ENCODE results near the gene LRP4. TPM values are rescaled to one million over a fixed set of nuclear protein-coding genes. Genes with fewer than 3 reads are reported as not detected.

LRP4 gene
- polyA plus RNA-seq, 1 donor from 2014 or later = not detected

DNA sequence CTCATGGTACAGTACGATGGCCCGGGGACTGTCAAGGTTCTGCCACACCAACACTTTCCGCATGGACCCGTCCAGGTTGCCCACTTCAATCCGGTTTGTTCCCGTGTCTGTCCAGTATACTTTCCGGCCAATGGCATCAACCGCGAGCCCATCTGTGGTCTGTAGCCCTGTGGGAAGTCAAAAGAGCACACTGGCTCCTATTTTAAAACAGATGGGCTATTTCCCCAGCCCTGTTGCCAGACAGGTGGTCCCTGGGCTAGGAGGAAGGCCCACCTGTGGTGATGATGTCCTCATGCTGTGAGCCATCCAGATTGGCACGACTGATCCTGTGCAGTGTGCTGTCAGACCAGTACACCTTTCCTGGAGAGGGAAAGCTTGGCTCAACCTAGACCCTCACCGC is 41.9 kb downstream of the LRP4 start:
- no peaks in the 10 kb centered on the region for H3K36me3 ChIP-seq (ENCODE audit: insufficient read depth, low read length)
- TF ChIP-seq RAD21 (conservative IDR thresholded peaks at IDR 0.05) = no peak
- TF ChIP-seq, protein P1, sequence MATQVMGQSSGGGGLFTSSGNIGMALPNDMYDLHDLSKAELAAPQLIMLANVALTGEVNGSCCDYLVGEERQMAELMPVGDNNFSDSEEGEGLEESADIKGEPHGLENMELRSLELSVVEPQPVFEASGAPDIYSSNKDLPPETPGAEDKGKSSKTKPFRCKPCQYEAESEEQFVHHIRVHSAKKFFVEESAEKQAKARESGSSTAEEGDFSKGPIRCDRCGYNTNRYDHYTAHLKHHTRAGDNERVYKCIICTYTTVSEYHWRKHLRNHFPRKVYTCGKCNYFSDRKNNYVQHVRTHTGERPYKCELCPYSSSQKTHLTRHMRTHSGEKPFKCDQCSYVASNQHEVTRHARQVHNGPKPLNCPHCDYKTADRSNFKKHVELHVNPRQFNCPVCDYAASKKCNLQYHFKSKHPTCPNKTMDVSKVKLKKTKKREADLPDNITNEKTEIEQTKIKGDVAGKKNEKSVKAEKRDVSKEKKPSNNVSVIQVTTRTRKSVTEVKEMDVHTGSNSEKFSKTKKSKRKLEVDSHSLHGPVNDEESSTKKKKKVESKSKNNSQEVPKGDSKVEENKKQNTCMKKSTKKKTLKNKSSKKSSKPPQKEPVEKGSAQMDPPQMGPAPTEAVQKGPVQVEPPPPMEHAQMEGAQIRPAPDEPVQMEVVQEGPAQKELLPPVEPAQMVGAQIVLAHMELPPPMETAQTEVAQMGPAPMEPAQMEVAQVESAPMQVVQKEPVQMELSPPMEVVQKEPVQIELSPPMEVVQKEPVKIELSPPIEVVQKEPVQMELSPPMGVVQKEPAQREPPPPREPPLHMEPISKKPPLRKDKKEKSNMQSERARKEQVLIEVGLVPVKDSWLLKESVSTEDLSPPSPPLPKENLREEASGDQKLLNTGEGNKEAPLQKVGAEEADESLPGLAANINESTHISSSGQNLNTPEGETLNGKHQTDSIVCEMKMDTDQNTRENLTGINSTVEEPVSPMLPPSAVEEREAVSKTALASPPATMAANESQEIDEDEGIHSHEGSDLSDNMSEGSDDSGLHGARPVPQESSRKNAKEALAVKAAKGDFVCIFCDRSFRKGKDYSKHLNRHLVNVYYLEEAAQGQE (IDR thresholded peaks at IDR 0.05; ENCODE audit: borderline replicate concordance) = no peak
- TF ChIP-seq EP300 (conservative IDR thresholded peaks at IDR 0.05; ENCODE audit: poor library complexity, severe bottlenecking) = no peak
- no peak for TF ChIP-seq MXI1 (conservative IDR thresholded peaks at IDR 0.05; ENCODE audit: poor library complexity, severe bottlenecking)
- no peak for TF ChIP-seq SMC3 (conservative IDR thresholded peaks at IDR 0.05; ENCODE audit: poor library complexity)
- TF ChIP-seq POLR2AphosphoS5 (IDR thresholded peaks at IDR 0.05) = no peak
- TF ChIP-seq EZH2 (IDR thresholded peaks at IDR 0.05; ENCODE audit: borderline replicate concordance, insufficient read depth, low read length, poor library complexity, severe bottlenecking) = no peak
- no peak for TF ChIP-seq TAF1 (IDR thresholded peaks at IDR 0.05; ENCODE audit: low read depth)
- H3K9me3 ChIP-seq (ENCODE audit: low read length) = no peaks in the 10 kb centered on the region
- H3K79me2 ChIP-seq (replicated peaks; ENCODE audit: insufficient read depth, low read length) = no peaks in the 10 kb centered on the region
- no peaks in the 10 kb centered on the region for H3K9me2 ChIP-seq (ENCODE audit: insufficient read depth, low read length)
- H3K4me2 ChIP-seq (ENCODE audit: low read length) = no peak overlapping the region
- no peak overlapping the region for H3K27ac ChIP-seq (ENCODE audit: low read length)
- no peaks in the 10 kb centered on the region for H4K20me1 ChIP-seq (ENCODE audit: insufficient read depth)
- no peak overlapping the region for H3K4me3 ChIP-seq (ENCODE audit: low read length)
- H2AFZ ChIP-seq (ENCODE audit: low read depth, low read length) = no peak overlapping the region
- no peak overlapping the region for H3K9ac ChIP-seq (ENCODE audit: low read length)
- no peaks in the 10 kb centered on the region for H3F3A ChIP-seq (ENCODE audit: insufficient read depth, low read length, poor library complexity, severe bottlenecking)
- no peaks in the 10 kb centered on the region for H3K27me3 ChIP-seq (ENCODE audit: insufficient read depth, low read depth, low read length)

DNA sequence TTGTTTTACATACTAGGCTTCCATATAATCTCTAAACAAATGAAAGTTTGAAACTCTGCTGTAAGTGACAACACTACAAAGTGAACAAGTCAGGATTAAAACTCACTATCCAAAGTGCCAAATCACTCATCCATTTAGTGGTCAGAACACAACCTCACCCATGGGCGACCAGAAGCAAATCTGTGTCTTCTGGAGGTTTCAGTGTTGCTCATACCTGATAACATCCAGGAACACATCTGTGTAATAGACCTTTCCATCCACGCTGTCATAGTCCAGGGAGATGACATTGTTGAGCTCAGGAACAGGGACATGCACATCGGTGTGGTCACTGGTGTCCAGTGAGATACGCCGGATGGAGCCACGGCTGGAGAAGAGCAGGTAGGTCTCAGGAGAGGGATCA is 43.8 kb downstream of the LRP4 start:
- H3K36me3 ChIP-seq (ENCODE audit: insufficient read depth, low read length) = no peaks in the 10 kb centered on the region
- TF ChIP-seq EZH2 (IDR thresholded peaks at IDR 0.05; ENCODE audit: borderline replicate concordance, insufficient read depth, low read length, poor library complexity, severe bottlenecking) (no peak), POLR2AphosphoS5 (IDR thresholded peaks at IDR 0.05) (no peak), EP300 (conservative IDR thresholded peaks at IDR 0.05; ENCODE audit: poor library complexity, severe bottlenecking) (no peak), RAD21 (conservative IDR thresholded peaks at IDR 0.05) (no peak), TAF1 (IDR thresholded peaks at IDR 0.05; ENCODE audit: low read depth) (no peak), MXI1 (conservative IDR thresholded peaks at IDR 0.05; ENCODE audit: poor library complexity, severe bottlenecking) (no peak), SMC3 (conservative IDR thresholded peaks at IDR 0.05; ENCODE audit: poor library complexity) (no peak)
- TF ChIP-seq, protein P1 (IDR thresholded peaks at IDR 0.05; ENCODE audit: borderline replicate concordance) = no peak
- TF ChIP-seq, protein P2, sequence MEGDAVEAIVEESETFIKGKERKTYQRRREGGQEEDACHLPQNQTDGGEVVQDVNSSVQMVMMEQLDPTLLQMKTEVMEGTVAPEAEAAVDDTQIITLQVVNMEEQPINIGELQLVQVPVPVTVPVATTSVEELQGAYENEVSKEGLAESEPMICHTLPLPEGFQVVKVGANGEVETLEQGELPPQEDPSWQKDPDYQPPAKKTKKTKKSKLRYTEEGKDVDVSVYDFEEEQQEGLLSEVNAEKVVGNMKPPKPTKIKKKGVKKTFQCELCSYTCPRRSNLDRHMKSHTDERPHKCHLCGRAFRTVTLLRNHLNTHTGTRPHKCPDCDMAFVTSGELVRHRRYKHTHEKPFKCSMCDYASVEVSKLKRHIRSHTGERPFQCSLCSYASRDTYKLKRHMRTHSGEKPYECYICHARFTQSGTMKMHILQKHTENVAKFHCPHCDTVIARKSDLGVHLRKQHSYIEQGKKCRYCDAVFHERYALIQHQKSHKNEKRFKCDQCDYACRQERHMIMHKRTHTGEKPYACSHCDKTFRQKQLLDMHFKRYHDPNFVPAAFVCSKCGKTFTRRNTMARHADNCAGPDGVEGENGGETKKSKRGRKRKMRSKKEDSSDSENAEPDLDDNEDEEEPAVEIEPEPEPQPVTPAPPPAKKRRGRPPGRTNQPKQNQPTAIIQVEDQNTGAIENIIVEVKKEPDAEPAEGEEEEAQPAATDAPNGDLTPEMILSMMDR (IDR thresholded peaks at IDR 0.05; ENCODE audit: poor library complexity, severe bottlenecking) = no peak
- no peak overlapping the region for H3K27ac ChIP-seq (ENCODE audit: low read length)
- no peak overlapping the region for H3K4me3 ChIP-seq (ENCODE audit: low read length)
- H4K20me1 ChIP-seq (ENCODE audit: insufficient read depth) = no peaks in the 10 kb centered on the region
- no peaks in the 10 kb centered on the region for H3K27me3 ChIP-seq (ENCODE audit: insufficient read depth, low read depth, low read length)
- no peak overlapping the region for H2AFZ ChIP-seq (ENCODE audit: low read depth, low read length)
- no peaks in the 10 kb centered on the region for H3K9me2 ChIP-seq (ENCODE audit: insufficient read depth, low read length)
- no peaks in the 10 kb centered on the region for H3K9me3 ChIP-seq (ENCODE audit: low read length)
- H3K4me2 ChIP-seq (ENCODE audit: low read length) = no peak overlapping the region
- H3F3A ChIP-seq (ENCODE audit: insufficient read depth, low read length, poor library complexity, severe bottlenecking) = no peaks in the 10 kb centered on the region
- no peaks in the 10 kb centered on the region for H3K79me2 ChIP-seq (replicated peaks; ENCODE audit: insufficient read depth, low read length)
- no peak overlapping the region for H3K9ac ChIP-seq (ENCODE audit: low read length)
